ENCODE measurements around the gene RUVBL1.

RUVBL1 gene

DNA sequence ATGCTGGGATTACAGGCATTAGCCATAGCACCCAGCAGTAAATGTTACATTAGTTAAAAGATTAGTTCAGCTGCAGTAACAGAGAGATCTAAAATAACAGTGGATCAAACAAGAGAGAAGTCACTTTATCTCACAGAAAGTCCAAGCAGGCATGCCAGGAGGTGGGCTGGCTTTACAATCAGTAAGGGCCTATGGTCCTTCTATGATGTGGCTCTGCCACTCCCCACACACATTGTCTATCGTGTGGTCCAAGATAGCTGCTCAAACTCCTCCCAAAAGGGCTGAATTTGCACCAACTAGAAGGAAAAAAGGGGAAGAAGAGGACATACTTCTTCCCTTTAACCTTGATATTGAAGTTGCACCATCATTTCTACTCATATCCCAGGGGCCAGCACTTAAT is 4.6 kb upstream of the RUVBL1 start:
- Histone ChIP-seq H3K9me2 (replicated peaks; ENCODE audit: insufficient read depth, low read length) (no peaks in the 10 kb centered on the region), H3K4me1 (ENCODE audit: low read length) (no peaks in the 10 kb centered on the region), H3F3A (ENCODE audit: insufficient read depth, low read length) (peaks cover 3% of the 10 kb centered on the region; the same call in 1 of the 2 replicates), H3K9me3 (replicated peaks; ENCODE audit: insufficient read depth, low read length) (no peaks in the 10 kb centered on the region), H3K9ac (ENCODE audit: low read length) (no peak overlapping the region), H4K20me1 (ENCODE audit: insufficient read depth, low read length) (no peaks in the 10 kb centered on the region), H3K27me3 (replicated peaks; ENCODE audit: insufficient read depth, low read length) (no peaks in the 10 kb centered on the region), H3K4me3 (ENCODE audit: low read length) (no peak overlapping the region), H3K79me2 (ENCODE audit: low read length) (peaks cover 3% of the 10 kb centered on the region), H3K27ac (ENCODE audit: low read length) (no peak overlapping the region), H3K36me3 (replicated peaks; ENCODE audit: insufficient read depth, low read length) (no peaks in the 10 kb centered on the region), H2AFZ (ENCODE audit: low read length) (no peak overlapping the region), H3K4me2 (ENCODE audit: low read depth, low read length) (no peak overlapping the region)
- TF ChIP-seq, protein P1, sequence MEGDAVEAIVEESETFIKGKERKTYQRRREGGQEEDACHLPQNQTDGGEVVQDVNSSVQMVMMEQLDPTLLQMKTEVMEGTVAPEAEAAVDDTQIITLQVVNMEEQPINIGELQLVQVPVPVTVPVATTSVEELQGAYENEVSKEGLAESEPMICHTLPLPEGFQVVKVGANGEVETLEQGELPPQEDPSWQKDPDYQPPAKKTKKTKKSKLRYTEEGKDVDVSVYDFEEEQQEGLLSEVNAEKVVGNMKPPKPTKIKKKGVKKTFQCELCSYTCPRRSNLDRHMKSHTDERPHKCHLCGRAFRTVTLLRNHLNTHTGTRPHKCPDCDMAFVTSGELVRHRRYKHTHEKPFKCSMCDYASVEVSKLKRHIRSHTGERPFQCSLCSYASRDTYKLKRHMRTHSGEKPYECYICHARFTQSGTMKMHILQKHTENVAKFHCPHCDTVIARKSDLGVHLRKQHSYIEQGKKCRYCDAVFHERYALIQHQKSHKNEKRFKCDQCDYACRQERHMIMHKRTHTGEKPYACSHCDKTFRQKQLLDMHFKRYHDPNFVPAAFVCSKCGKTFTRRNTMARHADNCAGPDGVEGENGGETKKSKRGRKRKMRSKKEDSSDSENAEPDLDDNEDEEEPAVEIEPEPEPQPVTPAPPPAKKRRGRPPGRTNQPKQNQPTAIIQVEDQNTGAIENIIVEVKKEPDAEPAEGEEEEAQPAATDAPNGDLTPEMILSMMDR (IDR thresholded peaks at IDR 0.05; ENCODE audit: low read length) = no peak
- TF ChIP-seq EZH2phosphoT487 (IDR thresholded peaks at IDR 0.05; ENCODE audit: low read length) (no peak), EZH2 (optimal IDR thresholded peaks at IDR 0.05; ENCODE audit: low read depth, low read length) (no peak)
- DNase-seq = no peak

DNA sequence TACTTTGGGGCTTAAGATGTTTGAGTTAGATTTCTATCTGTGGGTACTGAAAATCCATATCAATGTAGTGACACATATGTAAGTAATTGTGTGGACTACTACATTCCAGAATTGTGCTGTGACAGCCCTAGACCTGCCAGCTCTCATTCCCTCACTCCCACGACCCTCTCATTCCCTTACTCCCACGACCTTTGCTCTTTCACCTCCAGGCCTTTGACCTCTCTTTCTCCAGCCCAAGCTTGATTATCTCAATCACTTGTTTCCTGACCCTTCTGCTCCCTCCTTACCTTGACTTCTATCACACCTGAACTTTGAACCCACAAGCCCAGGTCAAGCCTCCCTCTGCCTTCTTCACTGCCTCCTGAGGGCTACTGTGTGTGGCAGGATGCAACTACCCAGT is 3.6 kb upstream of the RUVBL1 start:
- no peak overlapping the region for H3K4me3 ChIP-seq (ENCODE audit: low read length)
- H3K27ac ChIP-seq (ENCODE audit: low read length) = no peak overlapping the region
- no peaks in the 10 kb centered on the region for H4K20me1 ChIP-seq (ENCODE audit: insufficient read depth, low read length)
- no peaks in the 10 kb centered on the region for H3K36me3 ChIP-seq (replicated peaks; ENCODE audit: insufficient read depth, low read length)
- H3K9me3 ChIP-seq (replicated peaks; ENCODE audit: insufficient read depth, low read length) = no peaks in the 10 kb centered on the region
- H2AFZ ChIP-seq (ENCODE audit: low read length) = no peak overlapping the region
- no peak for DNase-seq
- TF ChIP-seq EZH2phosphoT487 (IDR thresholded peaks at IDR 0.05; ENCODE audit: low read length) (no peak), EZH2 (optimal IDR thresholded peaks at IDR 0.05; ENCODE audit: low read depth, low read length) (no peak)
- TF ChIP-seq, protein P1 (IDR thresholded peaks at IDR 0.05; ENCODE audit: low read length) = no peak
- H3K9me2 ChIP-seq (replicated peaks; ENCODE audit: insufficient read depth, low read length) = no peaks in the 10 kb centered on the region
- no peak overlapping the region for H3K4me2 ChIP-seq (ENCODE audit: low read depth, low read length)
- peaks cover 3% of the 10 kb centered on the region; the same call in 1 of the 2 replicates for H3F3A ChIP-seq (ENCODE audit: insufficient read depth, low read length)
- peaks cover 7% of the 10 kb centered on the region; the same call in 1 of the 2 replicates for H3K4me1 ChIP-seq (ENCODE audit: low read length)
- H3K27me3 ChIP-seq (replicated peaks; ENCODE audit: insufficient read depth, low read length) = no peaks in the 10 kb centered on the region
- no peak overlapping the region for H3K9ac ChIP-seq (ENCODE audit: low read length)
- peaks cover 13% of the 10 kb centered on the region for H3K79me2 ChIP-seq (ENCODE audit: low read length)

DNA sequence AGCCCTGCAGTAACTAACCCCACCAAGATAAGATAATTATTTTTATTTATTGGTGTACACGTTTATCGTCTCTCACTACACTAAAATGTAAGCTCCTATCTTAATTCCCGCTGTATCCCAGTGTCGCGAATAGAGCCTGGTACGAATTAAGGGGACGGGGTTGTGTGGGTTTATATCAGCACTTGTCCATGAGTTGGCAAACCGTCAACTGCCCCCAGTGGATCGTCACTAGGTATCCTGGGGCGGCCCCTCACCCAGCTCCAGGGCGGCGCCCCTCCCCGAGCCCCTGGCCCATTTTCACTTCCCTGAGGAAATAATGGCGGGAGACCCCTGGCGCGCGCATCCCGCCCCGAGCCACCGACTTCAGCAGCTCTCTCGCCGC is 465 bp downstream of the RUVBL1 start:
- TF ChIP-seq, protein P1 (IDR thresholded peaks at IDR 0.05; ENCODE audit: low read length) = no peak
- no peak for TF ChIP-seq EZH2 (optimal IDR thresholded peaks at IDR 0.05; ENCODE audit: low read depth, low read length)
- no peak for TF ChIP-seq EZH2phosphoT487 (IDR thresholded peaks at IDR 0.05; ENCODE audit: low read length)
- Histone ChIP-seq H3F3A (ENCODE audit: insufficient read depth, low read length) (peaks cover 3% of the 10 kb centered on the region; the same call in 1 of the 2 replicates), H3K4me1 (ENCODE audit: low read length) (peaks cover 9% of the 10 kb centered on the region; the same call in 1 of the 2 replicates), H3K4me3 (ENCODE audit: low read length) (peak overlapping the region; percentile 93), H3K79me2 (ENCODE audit: low read length) (peaks cover 32% of the 10 kb centered on the region), H3K36me3 (replicated peaks; ENCODE audit: insufficient read depth, low read length) (no peaks in the 10 kb centered on the region), H3K27me3 (replicated peaks; ENCODE audit: insufficient read depth, low read length) (no peaks in the 10 kb centered on the region), H3K9ac (ENCODE audit: low read length) (peak overlapping the region; percentile 94), H3K27ac (ENCODE audit: low read length) (peak overlapping the region; percentile 64), H4K20me1 (ENCODE audit: insufficient read depth, low read length) (no peaks in the 10 kb centered on the region), H3K9me2 (replicated peaks; ENCODE audit: insufficient read depth, low read length) (no peaks in the 10 kb centered on the region), H3K4me2 (ENCODE audit: low read depth, low read length) (peak overlapping the region; percentile 77), H2AFZ (ENCODE audit: low read length) (peak overlapping the region; percentile 71), H3K9me3 (replicated peaks; ENCODE audit: insufficient read depth, low read length) (no peaks in the 10 kb centered on the region)
- DNase-seq = peak; percentile 4

Data from MM.1S (cell line).